HG03521 (cell line): ENCODE measurements around the gene CNNM4.

Experiments used
- ATAC-seq: cut with Tn5 transposase; IDR thresholded peaks from one replicate; pipeline ENCODE4 v1.9.1; 2021; ENCODE audit warnings: mild to moderate bottlenecking, moderate library complexity; ENCODE audit not compliant: unreplicated experiment

The CNNM4 gene

GRCh38 chr2:96853321-96853720 lies 92.6 kb downstream of the CNNM4 start:
- ATAC-seq: no peak

- ATAC-seq: no peak
These were observed 96.3 kb downstream of the CNNM4 start for GRCh38 chr2:96856776-96857666.

GRCh38 chr2:96857667-96858372 lies 97.1 kb downstream of the CNNM4 start, which contains the start of gene ANKRD39:
Gene ANKRD39 (minus strand): TSS chr2:96858016. CDS start chr2:96857987, 29 bp downstream.
- peak; percentile 94 for ATAC-seq

GRCh38 chr2:96859099-96859649 lies 98.5 kb downstream of the CNNM4 start:
- ATAC-seq: no peak

GRCh38 chr2:96859681-96860064 lies 99.0 kb downstream of the CNNM4 start:
- no peak for ATAC-seq

GRCh38 chr2:96860065-96861029 lies 99.6 kb downstream of the CNNM4 start:
- ATAC-seq: no peak

- ATAC-seq: no peak
These were observed 100.4 kb downstream of the CNNM4 start for GRCh38 chr2:96861074-96861473.
